ENCODE results near the gene C19orf85.
"Not testable (repeated sequence)": the region's sequence is repeated elsewhere in the genome, so short reads cannot be mapped to it uniquely, and the experiment has no call there.

C19orf85 gene

DNA sequence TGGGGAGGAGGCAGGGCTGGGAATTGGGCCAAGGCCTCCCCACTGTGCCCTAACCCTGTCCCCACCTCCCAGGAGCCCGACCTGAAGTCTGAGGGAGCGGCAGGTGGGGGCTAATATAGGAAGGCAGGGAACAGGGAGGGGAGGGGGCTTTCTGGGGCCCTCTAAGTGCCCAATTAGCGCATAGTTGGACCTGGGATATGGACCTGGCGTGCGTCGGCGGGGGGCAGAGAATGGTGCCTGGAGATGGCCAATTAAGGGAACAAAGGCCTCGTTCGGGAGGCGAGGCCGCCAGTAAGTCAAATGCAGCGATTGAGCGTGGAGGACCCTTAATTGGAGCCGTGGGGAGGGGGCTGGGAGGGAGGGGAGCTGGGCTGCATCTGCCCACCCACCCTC lies at the start of gene C19orf85:
Gene C19orf85 (minus strand): TSS at position 90 of the 393 bp plus-strand sequence. CDS start 197 bp downstream, outside the sequence.
- no peak for DNase-seq (ENCODE audit: low read depth)

DNA sequence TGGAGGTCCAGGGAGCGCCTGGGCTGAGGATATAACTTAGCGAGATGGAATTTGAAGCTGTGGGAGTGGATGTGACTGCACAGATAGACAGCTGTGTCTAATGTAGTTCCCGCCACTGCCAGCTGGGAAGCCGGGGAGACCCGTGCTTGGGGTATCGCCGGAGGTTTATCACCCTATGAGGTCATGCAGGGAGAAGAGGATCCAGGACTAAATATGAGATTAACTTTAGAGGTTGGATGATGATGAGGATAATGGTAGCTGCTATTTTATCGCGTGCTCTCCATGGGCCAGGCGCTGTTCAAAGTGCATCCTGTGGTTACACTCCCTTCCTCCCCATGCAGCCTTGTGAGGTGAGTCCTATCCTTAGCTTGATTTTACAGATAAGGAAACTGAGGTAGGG lies 43.6 kb upstream of the C19orf85 start:
- DNase-seq (ENCODE audit: low read depth) = no peak

DNA sequence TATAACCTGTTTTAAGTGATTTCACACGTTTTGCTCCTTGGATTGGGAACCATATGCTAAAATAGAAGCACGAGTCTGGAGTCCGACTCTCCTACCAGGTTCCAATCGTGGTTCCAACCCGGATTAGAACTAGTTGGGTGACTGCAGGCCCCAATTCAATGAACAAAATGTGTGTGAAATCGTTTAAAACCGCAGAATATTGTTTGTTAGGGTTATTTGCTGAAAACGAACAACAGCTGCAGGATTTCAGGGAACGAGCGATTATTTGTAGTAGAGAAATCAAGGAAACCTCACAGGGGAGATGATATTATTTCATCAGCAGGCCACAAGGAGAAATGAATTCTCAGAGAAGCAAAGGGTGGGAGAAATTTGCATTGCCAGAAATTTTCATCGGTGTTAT lies 40.4 kb upstream of the C19orf85 start:
- DNase-seq (ENCODE audit: low read depth) = no peak

DNA sequence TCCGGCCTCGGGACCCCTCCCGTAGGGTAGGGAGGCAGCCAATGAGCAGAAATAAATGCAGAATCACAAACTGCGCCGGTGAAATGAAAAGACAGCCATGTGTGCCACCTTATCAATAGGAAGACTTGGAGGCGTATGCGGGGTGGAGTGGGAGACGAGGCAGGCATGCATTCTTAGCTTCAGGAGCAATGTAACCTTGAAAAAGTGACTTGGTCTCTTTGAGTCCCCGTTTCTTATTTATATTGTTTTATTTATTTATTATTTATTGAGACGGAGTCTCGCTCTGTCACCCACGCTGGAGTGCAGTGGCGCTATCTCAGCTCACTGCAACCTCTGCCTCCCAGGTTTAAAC lies 39.7 kb upstream of the C19orf85 start:
- DNase-seq (ENCODE audit: low read depth) = no peak

DNA sequence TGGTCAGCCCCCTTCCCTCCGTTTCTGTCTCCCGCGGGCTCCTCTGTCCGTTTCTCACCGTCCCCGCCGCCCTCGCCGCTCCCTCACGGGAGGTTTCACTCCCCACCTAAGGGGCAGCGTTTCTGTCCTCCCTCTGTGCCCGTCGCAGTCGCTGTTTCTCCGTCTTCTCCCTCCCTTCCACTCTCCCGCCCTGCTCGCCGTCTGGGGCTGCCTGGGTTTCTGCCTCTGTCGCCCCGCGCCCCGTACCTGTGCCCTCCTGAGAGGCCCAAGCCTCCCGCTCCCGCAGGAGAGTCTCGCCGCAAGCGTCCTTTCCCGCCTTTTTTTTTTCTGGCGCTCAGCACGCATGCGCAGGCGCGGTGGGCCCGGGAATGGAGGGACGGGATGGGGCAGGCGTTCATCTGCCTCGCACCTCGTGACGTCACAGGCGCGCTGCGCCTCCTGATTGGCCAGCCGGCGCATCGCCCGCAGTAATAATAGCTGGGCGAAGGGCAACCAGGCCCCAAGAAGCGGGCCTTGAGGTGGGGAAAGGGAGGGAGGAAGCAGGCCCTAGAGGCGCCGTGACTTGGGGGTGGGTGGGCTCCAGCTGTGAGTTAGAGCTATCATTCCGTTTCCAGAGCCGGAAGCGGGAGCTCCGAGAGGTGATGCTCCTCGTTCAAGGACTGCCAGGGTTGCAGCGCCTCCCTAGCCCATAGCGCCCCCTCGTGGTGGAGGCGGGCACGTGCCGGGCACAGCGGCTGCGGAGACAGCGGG lies 39.1 kb upstream of the C19orf85 start:
- peak; percentile 93 for DNase-seq (ENCODE audit: low read depth)

DNA sequence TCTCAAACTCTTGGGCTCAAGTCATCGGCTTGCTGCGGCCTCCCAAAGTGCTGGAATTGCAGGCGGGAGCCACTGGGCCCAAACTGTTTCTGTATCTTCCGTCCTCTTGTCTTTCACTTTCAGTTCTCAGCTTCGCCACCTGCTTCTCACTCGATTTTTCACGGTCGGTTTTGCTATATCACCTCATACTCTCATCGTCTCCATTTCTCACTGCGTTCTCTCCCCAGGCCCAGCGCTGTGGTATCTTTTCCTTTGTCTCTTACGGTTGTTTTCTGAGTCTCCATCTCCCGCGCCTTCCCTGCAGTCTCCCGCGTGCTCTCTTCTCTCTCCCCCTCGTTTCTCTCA lies 38.6 kb upstream of the C19orf85 start:
- DNase-seq (ENCODE audit: low read depth) = no peak

DNA sequence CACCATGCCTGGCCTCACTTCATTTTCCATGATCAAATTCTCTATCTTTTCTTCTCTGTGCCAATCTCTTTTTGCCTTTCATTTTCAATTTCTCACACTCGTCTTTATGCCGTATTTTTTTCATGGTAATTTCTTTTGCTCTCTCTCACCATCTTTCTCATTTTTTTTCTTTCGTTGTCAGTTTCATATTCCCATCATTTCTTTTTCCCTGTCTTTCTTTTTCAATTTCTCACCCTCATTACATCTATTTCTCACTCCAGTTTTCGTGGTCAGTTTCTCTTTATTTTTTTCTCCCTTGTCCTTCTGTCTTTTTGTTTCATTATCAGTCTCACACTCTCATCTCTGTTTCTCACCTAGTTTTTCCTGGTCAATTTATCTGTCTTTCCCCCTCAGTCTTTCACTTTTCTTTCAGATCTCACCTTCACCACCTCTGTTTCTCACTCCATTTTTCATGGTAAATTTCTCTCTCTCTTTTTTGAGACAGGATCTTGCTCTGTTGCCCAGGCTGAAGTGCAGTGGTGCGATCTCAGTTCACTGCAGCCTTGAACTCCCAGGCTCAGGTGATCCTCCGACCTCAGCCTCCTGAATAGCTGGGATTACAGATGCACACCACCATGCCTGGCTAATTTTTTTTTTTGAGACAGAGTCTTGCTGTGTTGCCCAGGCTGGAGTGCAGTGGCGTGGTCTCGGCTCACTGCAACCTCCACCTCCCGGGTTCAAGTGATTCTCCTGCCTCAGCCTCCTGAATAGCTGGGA lies 37.8 kb upstream of the C19orf85 start:
- DNase-seq (ENCODE audit: low read depth) = no peak

DNA sequence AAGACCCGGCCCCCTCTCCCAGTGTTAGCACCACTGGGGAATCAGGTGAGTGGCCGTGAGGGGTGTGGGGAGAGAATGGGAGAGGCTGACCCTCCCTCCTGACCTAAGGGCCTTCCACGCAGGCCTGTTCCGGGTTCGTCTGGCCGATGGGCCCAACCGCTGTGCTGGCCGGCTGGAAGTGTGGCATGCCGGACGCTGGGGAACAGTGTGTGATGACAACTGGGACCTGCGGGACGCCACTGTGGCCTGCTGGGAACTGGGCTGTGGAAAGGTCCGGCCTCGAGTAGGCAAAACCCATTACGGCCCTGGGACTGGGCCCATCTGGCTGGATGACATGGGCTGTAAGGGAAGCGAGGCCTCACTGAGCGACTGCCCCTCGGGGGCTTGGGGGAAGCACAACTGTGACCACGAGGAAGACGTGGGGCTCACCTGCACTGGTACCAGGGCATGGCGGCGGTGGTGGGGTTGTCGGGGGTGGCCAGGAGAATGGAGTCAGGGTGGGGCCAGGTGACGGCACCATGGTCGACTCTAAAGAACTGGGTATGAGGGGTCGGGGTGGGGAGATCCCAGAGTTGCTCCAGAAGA lies 35.9 kb upstream of the C19orf85 start:
- no peak for DNase-seq (ENCODE audit: low read depth)

DNA sequence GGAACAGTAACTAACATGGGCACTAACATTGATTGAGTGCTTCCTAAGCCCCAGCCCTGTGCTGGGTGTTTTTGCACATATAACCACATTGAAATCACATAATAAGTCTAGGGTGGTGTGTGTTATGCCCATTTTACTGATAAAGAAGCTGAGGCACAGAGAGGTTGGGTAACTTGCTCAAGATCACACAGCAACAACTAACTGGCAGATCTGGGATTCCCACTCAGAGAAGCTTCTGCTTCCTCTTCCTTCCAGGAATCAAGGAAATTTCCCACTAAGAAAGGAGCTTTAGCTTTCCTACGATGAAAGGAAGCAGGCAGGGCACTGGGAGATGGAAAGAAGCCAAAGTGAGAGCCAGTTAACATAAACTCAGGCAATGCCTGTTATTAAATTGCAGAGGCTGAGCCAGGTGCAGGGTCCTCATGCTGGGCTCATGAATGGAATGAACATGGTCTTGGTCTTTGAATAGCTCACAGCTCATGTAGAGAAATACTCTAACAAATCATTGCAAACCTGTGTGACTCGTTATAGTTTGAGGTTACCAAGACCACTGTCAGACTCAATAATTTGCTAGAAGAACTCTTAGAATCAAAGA lies 33.8 kb upstream of the C19orf85 start:
- DNase-seq (ENCODE audit: low read depth) = no peak

DNA sequence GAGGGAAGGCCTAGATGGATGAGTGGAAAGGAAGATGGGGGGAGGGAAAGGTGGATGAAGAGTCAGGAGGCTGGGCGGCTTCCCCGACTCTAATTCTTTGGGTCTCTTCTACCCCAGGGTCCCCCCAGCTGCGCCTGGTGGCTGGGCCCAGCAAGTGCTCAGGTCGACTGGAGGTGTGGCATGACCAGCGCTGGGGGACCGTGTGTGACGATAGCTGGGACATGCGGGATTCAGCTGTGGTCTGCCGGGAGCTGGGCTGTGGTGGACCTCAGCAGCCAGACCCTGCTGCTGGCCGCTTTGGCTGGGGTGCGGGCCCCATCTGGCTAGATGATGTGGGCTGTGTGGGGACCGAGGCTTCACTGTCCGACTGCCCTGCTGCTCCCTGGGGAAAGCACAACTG lies 33.2 kb upstream of the C19orf85 start:
- no peak for DNase-seq (ENCODE audit: low read depth)

DNA sequence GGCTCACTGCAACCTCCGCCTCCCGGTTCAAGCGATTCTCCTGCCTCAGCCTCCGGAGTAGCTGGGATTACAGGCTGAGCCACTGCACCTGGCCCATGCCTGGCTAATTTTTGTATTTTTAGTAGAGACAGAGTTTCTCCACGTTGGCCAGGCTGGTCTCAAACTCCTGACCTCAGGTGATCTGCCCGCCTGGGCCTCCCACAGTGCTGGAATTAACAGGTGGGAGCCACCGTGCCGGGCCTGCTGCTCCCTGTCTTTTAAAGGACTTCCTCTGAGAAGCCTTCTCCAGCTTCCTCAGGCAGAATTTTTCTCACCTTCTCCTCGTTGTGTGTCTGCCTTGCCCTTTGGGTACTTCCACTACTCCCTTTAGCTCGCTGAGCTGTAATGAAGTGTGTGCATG lies 32.3 kb upstream of the C19orf85 start:
- DNase-seq (ENCODE audit: low read depth) = not testable (repeated sequence)

DNA sequence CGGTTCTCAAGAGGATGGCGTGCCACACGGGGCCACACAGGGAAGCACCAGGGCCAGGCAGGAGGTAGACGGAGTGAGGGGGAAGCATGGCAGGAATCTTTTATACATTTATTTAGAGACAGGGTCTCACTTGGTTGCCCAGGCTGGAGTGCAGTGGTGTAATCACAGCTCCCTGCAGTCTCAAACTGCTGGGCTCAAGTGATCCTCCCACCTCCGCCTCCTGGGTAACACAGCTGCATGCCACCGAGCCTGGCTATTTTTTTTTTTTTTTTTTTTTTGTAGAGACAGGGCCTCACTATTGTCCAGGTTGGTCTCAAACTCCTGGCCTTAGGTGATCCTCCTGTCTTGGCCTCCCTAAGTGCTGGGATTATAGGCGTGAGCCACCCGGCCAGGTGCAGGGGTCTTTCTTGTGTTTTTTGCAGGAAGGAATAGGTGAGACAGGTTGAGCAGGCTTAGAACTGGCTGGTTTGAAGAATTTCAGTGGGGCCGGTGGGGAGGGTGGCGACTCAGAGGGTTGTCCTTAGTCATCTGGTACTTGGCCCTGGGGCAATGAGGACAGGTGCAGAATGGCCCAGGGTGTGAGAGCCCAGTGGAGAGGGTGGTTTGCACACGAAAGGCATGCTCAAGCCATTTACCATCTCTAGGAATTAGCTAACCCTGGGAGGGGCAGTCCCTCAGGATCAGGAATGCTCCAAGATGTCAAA lies 31.2 kb upstream of the C19orf85 start:
- no peak for DNase-seq (ENCODE audit: low read depth)

DNA sequence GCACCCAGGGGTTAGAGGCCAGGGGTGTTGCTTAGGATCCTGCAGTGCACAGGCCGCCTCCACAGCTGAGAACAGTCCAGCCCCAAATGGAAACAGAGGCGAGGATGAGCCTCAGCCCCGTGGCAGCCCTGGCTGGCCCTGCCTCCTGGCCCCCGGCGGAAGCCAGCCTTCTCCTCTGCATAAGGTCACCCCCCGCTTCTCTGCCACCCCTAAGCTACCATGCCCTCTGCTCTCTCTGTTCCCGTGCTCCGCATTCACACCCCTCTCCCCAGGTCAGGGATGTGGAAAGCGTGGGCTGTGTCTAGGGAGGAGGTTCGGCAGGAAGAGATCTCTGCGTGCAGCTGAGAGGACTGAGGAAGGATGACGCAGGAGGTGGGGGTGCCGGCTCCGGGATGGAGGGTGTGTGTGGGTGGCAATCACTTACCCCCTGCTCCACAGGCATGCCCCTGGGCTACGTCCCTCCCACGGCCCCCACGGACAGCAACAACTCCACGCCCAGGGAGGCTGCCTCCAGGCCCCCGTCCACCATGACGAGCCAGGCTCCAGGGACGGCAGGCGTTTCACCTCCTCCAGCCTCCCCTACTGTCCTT lies 29.7 kb upstream of the C19orf85 start:
- no peak for DNase-seq (ENCODE audit: low read depth)

DNA sequence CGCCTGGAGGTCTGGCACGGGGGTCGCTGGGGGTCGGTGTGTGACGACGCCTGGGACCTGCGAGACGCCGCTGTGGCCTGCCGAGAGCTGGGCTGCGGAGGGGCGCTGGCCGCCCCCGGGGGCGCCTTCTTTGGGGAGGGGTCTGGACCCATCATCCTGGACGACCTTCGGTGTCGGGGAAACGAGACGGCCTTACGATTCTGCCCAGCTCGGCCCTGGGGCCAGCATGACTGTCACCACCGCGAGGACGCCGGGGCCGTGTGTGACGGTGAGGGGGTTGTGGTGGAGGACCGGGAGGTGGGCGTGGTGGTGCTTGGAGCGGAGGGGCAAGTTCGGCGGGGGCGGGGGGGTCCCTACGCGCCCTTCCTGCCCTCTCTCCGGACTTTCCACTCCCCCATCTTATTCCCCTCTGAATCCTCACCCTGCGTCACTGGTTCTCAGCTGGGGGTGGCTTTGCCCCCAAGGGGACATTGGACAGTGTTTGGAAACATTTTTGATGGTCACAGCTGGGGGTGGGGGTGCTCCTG lies 29.2 kb upstream of the C19orf85 start:
- DNase-seq (ENCODE audit: low read depth) = no peak

DNA sequence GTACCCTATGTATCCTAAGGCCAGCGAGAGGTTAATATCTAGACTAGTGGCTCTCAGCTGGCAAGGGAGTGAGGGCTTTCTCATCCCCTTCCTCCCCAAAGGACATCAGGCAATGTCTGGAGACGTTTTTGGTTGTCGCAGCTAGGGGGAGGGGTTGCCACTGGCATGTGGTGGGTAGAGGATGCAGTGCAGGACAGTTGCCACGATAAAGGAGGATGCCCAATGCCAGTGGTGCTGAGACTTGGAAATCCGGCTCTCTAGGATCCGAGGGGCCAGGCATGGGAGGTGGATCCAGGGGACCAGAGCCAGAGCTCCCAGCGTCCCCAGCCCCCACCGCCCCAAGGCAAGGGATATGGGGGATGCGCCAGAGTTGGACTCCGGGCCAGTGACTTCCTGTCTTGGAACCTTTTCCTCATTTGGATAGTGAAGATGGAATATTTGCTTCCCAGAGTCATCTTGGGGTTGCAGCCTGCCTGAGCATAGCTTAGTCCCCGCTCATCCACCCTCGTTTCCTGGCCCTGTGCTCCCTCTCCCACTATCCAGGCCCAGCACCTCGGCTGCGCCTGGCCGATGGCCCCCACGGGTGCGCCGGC lies 28.6 kb upstream of the C19orf85 start:
- DNase-seq (ENCODE audit: low read depth) = no peak

DNA sequence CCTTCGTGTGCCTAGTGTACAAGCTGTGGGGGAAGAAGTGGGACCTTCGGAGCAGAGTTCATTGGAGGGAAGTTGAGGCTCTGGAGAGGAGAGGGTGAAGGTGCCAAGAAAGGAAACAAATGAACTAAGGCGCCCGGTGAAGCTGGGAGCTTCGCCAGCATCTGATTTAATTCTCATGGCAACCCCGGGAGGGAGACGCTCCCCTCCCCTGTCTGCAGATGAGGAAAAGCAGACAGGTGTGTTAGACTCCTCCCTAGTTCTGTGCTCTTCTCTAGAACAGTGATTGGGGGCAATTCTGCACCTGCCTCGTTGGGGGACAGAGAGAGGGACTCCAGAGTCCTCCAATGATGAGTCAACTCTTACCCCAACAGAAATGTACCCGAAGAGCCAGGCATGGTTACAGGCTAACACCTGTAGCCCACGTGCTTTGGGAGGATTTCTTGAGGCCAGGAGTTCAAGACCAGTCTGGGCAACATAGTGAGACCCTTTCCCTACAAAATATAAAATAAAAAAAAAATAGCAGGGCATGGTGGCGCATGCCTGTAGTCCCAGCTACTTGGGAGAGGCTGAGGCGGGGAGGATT lies 27.9 kb upstream of the C19orf85 start:
- no peak for DNase-seq (ENCODE audit: low read depth)

DNA sequence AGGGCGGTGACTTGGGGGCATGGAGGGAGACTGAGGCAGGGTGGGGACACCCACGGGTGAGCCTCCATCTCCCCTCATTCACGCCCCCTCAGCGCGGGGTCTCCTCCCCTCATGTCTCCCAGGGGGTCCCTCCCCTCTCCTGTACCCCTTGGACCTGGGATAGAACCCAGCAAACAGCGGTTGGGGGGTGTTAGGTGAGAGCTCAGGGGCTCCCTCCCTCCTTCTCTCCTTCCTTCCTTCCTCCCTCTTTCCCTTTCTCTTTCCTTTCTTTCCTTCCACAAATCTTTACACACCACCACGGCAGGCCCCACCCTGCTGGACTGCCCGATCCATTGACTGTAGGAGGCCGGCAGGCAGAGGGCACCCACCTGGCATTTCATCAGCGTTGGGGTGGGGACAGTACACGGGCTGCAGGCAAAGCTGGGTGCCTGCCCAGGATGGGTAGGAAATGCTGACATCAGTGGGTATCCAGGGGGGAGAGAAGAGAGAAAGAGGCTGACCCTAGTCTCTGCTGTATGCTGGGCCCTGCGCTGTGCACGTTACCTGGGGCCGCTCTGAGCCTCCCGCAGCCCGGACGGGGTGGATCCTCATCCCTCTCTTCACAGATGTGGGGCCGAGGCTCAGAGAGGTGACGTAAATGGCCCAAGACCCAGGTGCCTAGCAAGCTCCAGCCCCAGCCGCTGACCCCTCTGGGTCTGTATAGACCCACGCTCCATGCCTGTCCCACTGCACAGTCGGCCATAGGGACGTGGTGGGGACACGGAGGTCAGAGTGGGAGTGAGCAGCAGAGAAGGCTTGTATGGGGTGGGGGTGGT lies 27.2 kb upstream of the C19orf85 start:
- no peak for DNase-seq (ENCODE audit: low read depth)

DNA sequence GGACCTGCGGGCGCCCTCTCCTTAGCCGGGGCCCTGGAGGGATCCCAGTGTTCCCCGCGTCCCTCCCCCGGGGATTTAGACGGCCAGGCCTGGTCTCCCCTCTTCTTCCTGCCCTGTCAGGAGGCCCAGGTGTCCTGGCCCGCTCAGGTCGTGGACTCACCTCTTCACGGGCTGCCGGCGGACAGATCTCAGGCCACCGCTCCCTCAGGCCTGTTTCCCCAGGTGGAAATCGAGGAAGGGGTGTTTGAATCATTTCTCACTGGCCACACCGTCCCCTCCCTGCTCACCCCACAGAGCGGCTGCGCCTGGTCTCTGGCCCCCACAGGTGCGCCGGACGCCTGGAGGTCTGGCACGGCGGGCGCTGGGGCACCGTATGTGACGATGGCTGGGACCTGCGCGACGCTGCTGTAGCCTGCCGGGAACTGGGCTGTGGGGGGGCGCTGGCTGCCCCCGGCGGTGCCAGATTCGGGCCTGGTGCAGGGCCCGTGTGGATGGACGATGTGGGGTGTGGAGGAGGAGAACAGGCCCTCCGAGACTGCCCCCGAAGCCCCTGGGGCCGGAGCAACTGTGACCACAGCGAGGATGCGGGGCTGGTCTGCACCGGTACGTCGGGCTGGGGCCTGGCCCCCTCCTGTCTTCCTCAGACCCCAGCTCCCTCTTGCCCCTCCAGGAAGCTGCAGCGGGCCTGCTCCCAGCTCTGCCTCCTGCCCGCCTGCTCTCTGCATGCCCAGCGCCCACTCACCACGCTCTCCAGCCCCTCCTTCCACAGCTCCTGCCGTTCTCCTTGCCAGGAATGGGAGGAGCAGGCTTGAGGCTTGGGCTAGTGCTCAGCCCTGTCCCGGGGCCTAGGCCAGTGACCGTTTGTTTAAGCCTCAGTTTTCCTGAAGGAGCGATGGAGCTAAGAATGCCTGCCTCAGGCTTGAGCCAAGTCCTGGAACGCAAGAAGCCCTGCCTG lies 26.2 kb upstream of the C19orf85 start:
- DNase-seq (ENCODE audit: low read depth) = no peak
